ENCODE results near the gene HOXB5. TPM values are rescaled to one million over a fixed set of nuclear protein-coding genes. Genes with fewer than 3 reads are reported as not detected.

HOXB5 gene
- total and polyA plus RNA-seq, 2 of the 4 experiments (the other 2 are of a cell fraction): 0.54 to 18.0 TPM

DNA sequence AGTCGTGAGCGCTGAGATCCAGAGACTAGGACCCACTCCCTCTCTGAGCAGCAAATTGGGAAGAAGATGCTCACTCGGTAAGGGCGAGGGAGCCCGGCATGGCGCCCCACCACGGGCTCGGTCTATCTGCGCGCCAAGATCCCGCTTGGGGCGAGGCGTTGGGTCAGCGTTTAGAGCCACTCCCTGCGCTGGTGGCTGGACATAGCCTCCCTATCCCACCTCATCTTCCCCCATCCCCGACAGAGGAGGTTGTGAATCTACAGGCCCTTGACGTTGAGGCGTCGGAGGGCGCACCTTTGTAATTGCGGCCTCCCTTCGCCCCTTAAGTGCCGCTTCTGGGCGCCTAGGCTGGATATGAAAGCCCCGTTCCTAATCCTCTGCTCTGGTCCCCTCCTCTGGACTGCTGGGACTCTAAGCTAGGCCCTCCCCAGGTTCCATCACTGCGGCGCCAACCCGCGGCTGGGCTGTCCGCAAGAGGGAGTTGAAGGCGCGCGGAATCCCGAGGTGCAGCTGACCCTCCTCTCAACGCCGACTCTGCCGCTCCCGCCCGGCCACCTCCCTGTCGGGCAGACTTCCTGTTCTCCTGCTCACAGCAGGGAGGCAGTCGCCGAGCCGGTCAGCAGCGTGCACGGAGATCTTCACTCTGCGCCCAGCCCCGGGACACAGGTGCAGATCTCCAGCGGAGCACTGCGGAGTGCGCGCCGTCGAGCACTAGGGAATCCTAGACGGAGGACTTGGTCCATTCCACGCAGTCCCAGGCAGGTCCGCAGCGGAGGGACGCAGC, 48.7 kb upstream of the HOXB5 start:
- BruUV-seq (replicated peaks): no TSS peak
- H3K18ac ChIP-seq (ENCODE audit: low read depth, low read length): no peak overlapping the region
- dilution Hi-C loops (cut with HindIII; ENCODE audit: low sequenced_read_pairs, unreplicated experiment): no loop called here
- POLR2A ChIA-PET (ENCODE audit: unreplicated experiment): no interaction called here
- H3K4me2 ChIP-seq (ENCODE audit: low read depth, low read length): no peak overlapping the region
- H2BK20ac ChIP-seq (ENCODE audit: low read depth, low read length): no peak overlapping the region
- H2BK15ac ChIP-seq (ENCODE audit: low read depth, low read length): no peak overlapping the region
- no peaks in the 10 kb centered on the region for H4K20me1 ChIP-seq (ENCODE audit: insufficient read depth, low read length)
- H4K5ac ChIP-seq (ENCODE audit: low read depth, low read length): no peak overlapping the region
- H3K56ac ChIP-seq (ENCODE audit: extremely low read depth, insufficient read depth, low read length): no peak overlapping the region
- H3K9ac ChIP-seq (ENCODE audit: low read depth, low read length): no peak overlapping the region
- DNase-seq (no peak), ATAC-seq (ENCODE audit: low read depth) (no peak)
- H3K23ac ChIP-seq (ENCODE audit: low read depth, low read length): no peak overlapping the region
- H4K8ac ChIP-seq (ENCODE audit: low read depth in 2 of 2, low read length in 2 of 2): no peak overlapping the region
- H3K9me3 ChIP-seq (ENCODE audit: control insufficient read depth, insufficient read depth, low read length): peaks cover 11% of the 10 kb centered on the region
- no peak overlapping the region for H2AK5ac ChIP-seq (ENCODE audit: low read depth, low read length)
- peaks cover 99% of the 10 kb centered on the region for H3K27me3 ChIP-seq (ENCODE audit: control insufficient read depth, insufficient read depth, low read length)
- 5% methylated on average over 35 of the region's 58 CpGs; no CpG with 5 or more reads in 1 of the 2 experiments for WGBS, 2 experiments (ENCODE audit: extremely low coverage in 2 of 2, insufficient read length in 1 of 2)
- CTCF ChIA-PET: no interaction called here
- no peak overlapping the region for H3K27ac ChIP-seq (ENCODE audit: insufficient read depth, low read length)
- no peak overlapping the region for H3K4ac ChIP-seq (ENCODE audit: low read depth, low read length)
- no peak overlapping the region for H3K4me3 ChIP-seq (ENCODE audit: insufficient read depth, low read depth, low read length)
- no peak overlapping the region for H3K14ac ChIP-seq (replicated peaks; ENCODE audit: low read depth, low read length)
- H3K9me1 ChIP-seq (ENCODE audit: insufficient read depth, low read length): no peaks in the 10 kb centered on the region
- in situ Hi-C loops (cut with MboI; ENCODE audit: low sequenced_read_pairs): loop anchor here (10.0 kb wide), 1 partner anchor 63 kb away; no protein-coding TSS in a partner anchor
- no peak for TF ChIP-seq POLR2A (IDR thresholded peaks at IDR 0.05; ENCODE audit: low read depth, low read length)
- TF ChIP-seq CEBPB (IDR thresholded peaks at IDR 0.05; ENCODE audit: low read depth, low read length): no peak
- TF ChIP-seq MAFK (IDR thresholded peaks at IDR 0.05; ENCODE audit: low read depth, low read length): no peak
- TF ChIP-seq RAD21 (IDR thresholded peaks at IDR 0.05; ENCODE audit: low read length): no peak
- no peak for TF ChIP-seq FOS (IDR thresholded peaks at IDR 0.05; ENCODE audit: low read depth, low read length)
- TF ChIP-seq, protein P1, sequence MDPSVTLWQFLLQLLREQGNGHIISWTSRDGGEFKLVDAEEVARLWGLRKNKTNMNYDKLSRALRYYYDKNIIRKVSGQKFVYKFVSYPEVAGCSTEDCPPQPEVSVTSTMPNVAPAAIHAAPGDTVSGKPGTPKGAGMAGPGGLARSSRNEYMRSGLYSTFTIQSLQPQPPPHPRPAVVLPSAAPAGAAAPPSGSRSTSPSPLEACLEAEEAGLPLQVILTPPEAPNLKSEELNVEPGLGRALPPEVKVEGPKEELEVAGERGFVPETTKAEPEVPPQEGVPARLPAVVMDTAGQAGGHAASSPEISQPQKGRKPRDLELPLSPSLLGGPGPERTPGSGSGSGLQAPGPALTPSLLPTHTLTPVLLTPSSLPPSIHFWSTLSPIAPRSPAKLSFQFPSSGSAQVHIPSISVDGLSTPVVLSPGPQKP (IDR thresholded peaks at IDR 0.05; ENCODE audit: borderline replicate concordance, low read depth, low read length): no peak
- TF ChIP-seq BHLHE40 (IDR thresholded peaks at IDR 0.05; ENCODE audit: low read depth, low read length): no peak
- TF ChIP-seq SMC3 (IDR thresholded peaks at IDR 0.05; ENCODE audit: low read depth, low read length): no peak
- no peak for TF ChIP-seq NFE2L2 (IDR thresholded peaks at IDR 0.05; ENCODE audit: low read depth, low read length)
- no peak for TF ChIP-seq RCOR1 (IDR thresholded peaks at IDR 0.05; ENCODE audit: insufficient replicate concordance, low read length)
- TF ChIP-seq, protein P2, sequence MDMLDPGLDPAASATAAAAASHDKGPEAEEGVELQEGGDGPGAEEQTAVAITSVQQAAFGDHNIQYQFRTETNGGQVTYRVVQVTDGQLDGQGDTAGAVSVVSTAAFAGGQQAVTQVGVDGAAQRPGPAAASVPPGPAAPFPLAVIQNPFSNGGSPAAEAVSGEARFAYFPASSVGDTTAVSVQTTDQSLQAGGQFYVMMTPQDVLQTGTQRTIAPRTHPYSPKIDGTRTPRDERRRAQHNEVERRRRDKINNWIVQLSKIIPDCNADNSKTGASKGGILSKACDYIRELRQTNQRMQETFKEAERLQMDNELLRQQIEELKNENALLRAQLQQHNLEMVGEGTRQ (IDR thresholded peaks at IDR 0.05; ENCODE audit: low read depth, low read length): no peak
- no peak for TF ChIP-seq MAZ (IDR thresholded peaks at IDR 0.05; ENCODE audit: borderline replicate concordance, low read depth, low read length)
- no peak for TF ChIP-seq RFX5 (IDR thresholded peaks at IDR 0.05; ENCODE audit: low read depth, low read length)
- TF ChIP-seq CHD1 (IDR thresholded peaks at IDR 0.05; ENCODE audit: low read depth, low read length): no peak
- no peak for TF ChIP-seq MXI1 (IDR thresholded peaks at IDR 0.05; ENCODE audit: borderline replicate concordance, low read depth, low read length)
- H2BK120ac ChIP-seq (ENCODE audit: low read depth, low read length): no peak overlapping the region
- H4K91ac ChIP-seq (ENCODE audit: insufficient read depth, low read depth, low read length): no peak overlapping the region
- H3K4me1 ChIP-seq (ENCODE audit: control insufficient read depth, insufficient read depth, low read length): no peaks in the 10 kb centered on the region
- H3K79me1 ChIP-seq (ENCODE audit: low read depth in 1 of 2, low read length in 2 of 2): no peaks in the 10 kb centered on the region
- no peak overlapping the region for H2AK9ac ChIP-seq (replicated peaks; ENCODE audit: low read depth, low read length, poor library complexity)
- intact Hi-C loops (cut with micrococcal nuclease): no loop called here
- no peaks in the 10 kb centered on the region for H3K36me3 ChIP-seq (ENCODE audit: control insufficient read depth, insufficient read depth, low read length)
- no peak overlapping the region for H2BK5ac ChIP-seq (ENCODE audit: low read depth, low read length, poor library complexity, severe bottlenecking)
- no peak overlapping the region for H2AFZ ChIP-seq (replicated peaks; ENCODE audit: low read length, poor library complexity)
